ENCODE results near the gene POLRMT.
A peak's percentile ranks its signal among the peaks of the same experiment; 100 is the strongest.
"Not testable (repeated sequence)": the region's sequence is repeated elsewhere in the genome, so short reads cannot be mapped to it uniquely, and the experiment has no call there.

The POLRMT gene

GRCh38 chr19:633068-633785 lies at the start of gene POLRMT:
TSS of gene POLRMT (minus strand) at chr19:633537. CDS start at chr19:633512, 25 bp downstream.
- DNase-seq: peak; percentile 99

GRCh38 chr19:682678-683320 lies 49.5 kb upstream of the POLRMT start:
- DNase-seq: no peak

GRCh38 chr19:681029-682019 lies 48.0 kb upstream of the POLRMT start:
- DNase-seq: no peak

- peak; percentile 99 for DNase-seq
Observed at GRCh38 chr19:680287-681028, 47.1 kb upstream of the POLRMT start.

- DNase-seq: peak; percentile 41
Observed at GRCh38 chr19:679418-680286, 46.3 kb upstream of the POLRMT start.

- DNase-seq: no peak
Observed at GRCh38 chr19:678791-679388, 45.6 kb upstream of the POLRMT start.

GRCh38 chr19:677601-678436 lies 44.5 kb upstream of the POLRMT start:
- DNase-seq: no peak

GRCh38 chr19:677201-677600 lies 43.9 kb upstream of the POLRMT start:
- no peak for DNase-seq

GRCh38 chr19:676339-677105 lies 43.2 kb upstream of the POLRMT start, which contains the start of gene FSTL3:
TSS of gene FSTL3 (plus strand) at chr19:676392. CDS start at chr19:676424, 32 bp downstream.
- no peak for DNase-seq

GRCh38 chr19:676007-676338 lies 42.6 kb upstream of the POLRMT start:
- no peak for DNase-seq

GRCh38 chr19:674282-675151 lies 41.2 kb upstream of the POLRMT start:
- no peak for DNase-seq

- DNase-seq: no peak
Observed at GRCh38 chr19:670609-671075, 37.3 kb upstream of the POLRMT start.

- not testable (repeated sequence) for DNase-seq
Observed at GRCh38 chr19:668675-669434, 35.5 kb upstream of the POLRMT start.

- not testable (repeated sequence) for DNase-seq
Observed at GRCh38 chr19:666985-667573, 33.7 kb upstream of the POLRMT start.

GRCh38 chr19:664913-665443 lies 31.6 kb upstream of the POLRMT start:
- peak; percentile 70 for DNase-seq

- DNase-seq: peak; percentile 63
Observed at GRCh38 chr19:663682-664117, 30.4 kb upstream of the POLRMT start.
